GM19238 (cell line): ENCODE results near the gene CRYBB3.

ENCODE experiments used
- DNase-seq: peaks from one replicate; pipeline ENCODE4 v3.0.0; 2011; ENCODE audit warnings: low spot score; ENCODE audit not compliant: insufficient read length

Gene CRYBB3

GRCh38 chr22:25199731-25200520, at the start of gene CRYBB3:
CRYBB3 (plus strand) TSS chr22:25199858; CDS start chr22:25201397, 1,539 bp downstream.
- DNase-seq, result no peak

GRCh38 chr22:25153961-25154666, 45.5 kb upstream of the CRYBB3 start:
- DNase-seq, result no peak

GRCh38 chr22:25154667-25154999, 45.0 kb upstream of the CRYBB3 start:
- no peak for DNase-seq

GRCh38 chr22:25156736-25157135, 42.9 kb upstream of the CRYBB3 start:
- no peak for DNase-seq

- DNase-seq, result no peak
Observed at GRCh38 chr22:25159028-25159427, 40.6 kb upstream of the CRYBB3 start.

- no peak for DNase-seq
Observed at GRCh38 chr22:25160120-25160996, 39.3 kb upstream of the CRYBB3 start.

- no peak for DNase-seq
Observed at GRCh38 chr22:25161017-25161915, 38.4 kb upstream of the CRYBB3 start.

GRCh38 chr22:25161916-25162530, 37.6 kb upstream of the CRYBB3 start:
- DNase-seq, result no peak

GRCh38 chr22:25162561-25162960, 37.1 kb upstream of the CRYBB3 start:
- DNase-seq, result no peak

- no peak for DNase-seq
Observed at GRCh38 chr22:25165785-25166184, 33.9 kb upstream of the CRYBB3 start.

- DNase-seq, result no peak
Observed at GRCh38 chr22:25166266-25167040, 33.2 kb upstream of the CRYBB3 start.

- DNase-seq, result no peak
Observed at GRCh38 chr22:25167082-25167481, 32.6 kb upstream of the CRYBB3 start.

- DNase-seq, result no peak
Observed at GRCh38 chr22:25167834-25168601, 31.6 kb upstream of the CRYBB3 start.

GRCh38 chr22:25169278-25170031, 30.2 kb upstream of the CRYBB3 start:
- no peak for DNase-seq

- no peak for DNase-seq
Observed at GRCh38 chr22:25170426-25170980, 29.2 kb upstream of the CRYBB3 start.

- peak; percentile 42 for DNase-seq
Observed at GRCh38 chr22:25172153-25172552, 27.5 kb upstream of the CRYBB3 start.

GRCh38 chr22:25174156-25174887, 25.3 kb upstream of the CRYBB3 start:
- DNase-seq, result no peak
